Islet precursor cell (in vitro differentiated cells): Measurements from ENCODE around the gene FSTL4.
"Not testable (repeated sequence)": the region's sequence is repeated elsewhere in the genome, so short reads cannot be mapped to it uniquely, and the experiment has no call there.

Experiments
- DNase-seq: peaks from one replicate; pipeline ENCODE4 v3.0.0-alpha.2; 2018

Gene FSTL4

DNA sequence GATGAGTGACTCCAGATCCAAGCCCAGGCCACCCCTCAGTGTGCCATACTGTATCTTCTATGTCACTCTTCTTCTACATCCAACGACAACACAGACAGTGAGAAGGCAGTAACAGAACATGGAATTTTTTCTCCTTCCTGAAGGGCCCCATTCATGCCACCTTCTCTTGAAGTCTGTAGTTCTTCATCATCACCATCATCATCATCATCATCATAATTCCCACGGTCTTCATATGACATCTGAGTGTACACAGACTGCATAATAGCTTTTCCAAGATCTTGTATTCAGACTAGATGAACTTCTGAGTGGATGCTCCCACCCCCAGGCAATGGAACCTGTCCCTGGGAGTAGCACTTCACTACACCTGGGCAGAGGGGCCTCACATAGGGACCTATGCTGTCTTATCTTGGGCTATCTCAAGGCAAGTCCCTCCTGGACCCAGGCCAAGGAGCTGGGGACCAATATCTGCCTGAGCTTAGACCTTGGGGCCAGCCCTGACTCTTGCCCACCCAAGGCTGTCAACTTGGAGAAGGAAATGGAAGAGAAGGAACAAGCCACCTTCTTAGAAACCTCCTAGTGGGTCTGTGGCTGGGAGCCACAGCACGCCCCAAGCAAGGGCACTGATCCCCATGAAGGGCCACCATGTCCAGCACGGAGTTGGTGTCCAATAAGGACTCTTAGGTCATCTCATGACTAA, 159.1 kb downstream of the FSTL4 start:
- DNase-seq = no peak

DNA sequence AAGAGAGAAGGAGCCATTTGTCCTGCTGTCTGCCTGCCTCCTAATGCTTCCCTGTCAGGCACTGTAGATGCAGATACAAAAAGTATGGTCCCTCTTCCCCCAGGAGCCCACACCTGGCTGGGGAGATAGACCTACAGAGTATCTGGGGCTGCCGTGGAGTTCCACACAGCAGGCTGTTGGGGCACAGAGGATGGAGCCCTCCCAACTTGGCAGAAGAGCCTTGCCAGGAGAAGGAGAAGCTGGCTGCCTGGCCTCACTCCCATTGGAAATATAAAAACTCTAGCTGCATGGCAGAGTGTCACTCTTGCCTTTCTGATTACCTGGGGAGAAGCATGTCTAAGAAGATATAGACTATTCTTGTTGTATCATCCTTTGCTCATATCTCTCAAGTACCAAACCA, 160.4 kb downstream of the FSTL4 start:
- no peak for DNase-seq

DNA sequence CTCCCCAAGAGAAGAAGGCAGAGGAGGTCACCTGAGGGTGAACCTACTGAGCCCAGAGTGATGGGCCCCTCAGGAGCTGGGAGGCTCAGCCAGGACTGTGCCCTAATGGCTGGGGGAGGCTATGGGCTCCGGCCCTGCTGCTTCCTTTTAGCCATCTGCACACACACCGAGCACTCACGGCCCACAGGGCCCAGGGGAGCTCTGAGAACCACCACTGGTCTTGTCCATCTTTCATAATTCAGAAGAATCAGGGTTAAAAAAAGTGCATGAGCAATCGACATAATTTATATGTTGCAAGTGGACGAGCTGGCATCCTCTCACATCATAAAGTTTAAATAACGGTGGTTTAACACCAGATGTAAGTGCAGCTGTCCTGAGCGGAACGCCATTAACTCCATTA, 162.1 kb downstream of the FSTL4 start:
- no peak for DNase-seq

DNA sequence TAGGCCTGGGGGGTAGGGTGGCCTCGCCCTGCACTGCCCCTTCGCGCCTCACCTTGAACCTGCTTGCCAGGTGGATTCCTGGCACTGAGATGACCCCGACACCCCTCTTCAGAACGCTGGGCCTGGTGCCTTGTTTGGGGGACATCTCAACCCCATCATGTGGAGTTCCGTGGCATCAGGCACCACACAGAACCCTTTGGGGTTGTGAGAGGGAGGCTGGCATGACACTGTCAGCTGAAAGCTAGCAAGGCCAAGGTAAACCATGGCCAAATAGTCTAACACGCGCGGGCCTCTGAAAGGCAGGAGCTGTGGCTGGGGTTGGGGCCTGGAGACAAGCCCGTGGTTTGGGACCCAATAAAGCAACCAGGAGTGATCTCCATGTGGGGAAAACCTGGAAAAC, 163.2 kb downstream of the FSTL4 start:
- no peak for DNase-seq

DNA sequence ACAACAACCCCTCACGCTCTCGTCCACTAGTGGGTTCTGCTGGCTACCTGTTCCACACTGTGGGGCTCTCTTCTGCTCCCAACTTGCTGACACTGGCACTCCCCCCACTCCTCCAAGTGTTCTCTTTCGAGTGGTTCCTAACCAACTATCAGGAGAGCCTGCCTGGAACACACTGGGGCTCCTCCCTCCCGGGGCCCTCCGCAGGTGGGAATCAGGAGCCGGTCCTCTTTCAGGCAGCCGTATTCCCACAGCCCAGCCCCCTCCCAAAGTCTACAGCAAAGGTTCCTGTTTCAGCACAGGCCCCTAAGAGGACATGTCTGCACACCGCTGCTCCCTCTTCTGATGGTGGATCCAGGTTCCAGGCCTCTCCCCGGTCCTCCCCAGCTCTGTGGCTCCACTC, 165.9 kb downstream of the FSTL4 start:
- DNase-seq = no peak

DNA sequence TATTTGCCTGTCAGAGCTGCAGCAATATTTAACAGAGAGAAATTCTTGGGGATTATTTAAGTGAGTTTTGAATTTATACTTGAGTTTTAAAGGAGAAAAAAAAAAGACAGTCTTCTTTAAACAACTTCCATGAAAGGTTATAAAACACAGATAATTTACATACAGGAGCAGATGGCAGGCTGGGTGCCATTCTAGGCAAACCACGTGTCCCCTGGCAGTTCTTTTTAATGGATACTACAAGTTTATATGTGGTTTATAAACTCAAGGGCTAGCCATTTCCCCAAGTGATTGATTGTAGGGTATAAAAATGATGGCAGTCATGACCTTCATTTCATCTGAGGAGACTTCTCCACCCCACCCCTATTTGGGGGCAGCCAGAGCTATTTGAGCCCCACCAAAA, 166.6 kb downstream of the FSTL4 start:
- DNase-seq = no peak

DNA sequence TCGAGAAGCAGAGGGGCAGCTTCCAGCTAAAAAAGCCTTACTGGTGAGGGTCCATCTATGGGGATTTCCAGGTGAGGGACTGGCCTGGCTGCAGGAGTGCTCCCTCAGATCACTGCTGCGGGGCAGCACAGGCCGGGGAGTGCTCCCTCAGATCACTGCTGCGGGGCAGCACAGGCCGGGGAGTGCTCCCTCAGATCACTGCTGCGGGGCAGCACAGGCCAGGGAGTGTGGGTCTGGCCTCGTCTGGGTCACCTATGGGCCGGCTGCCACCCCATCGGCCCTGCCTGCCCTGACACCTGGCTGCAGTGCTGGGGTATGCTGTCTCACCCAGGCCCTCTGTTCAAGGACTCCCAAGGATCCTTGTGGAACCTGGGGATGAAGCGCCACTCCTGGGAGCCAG, 167.1 kb downstream of the FSTL4 start:
- DNase-seq = not testable (repeated sequence)

DNA sequence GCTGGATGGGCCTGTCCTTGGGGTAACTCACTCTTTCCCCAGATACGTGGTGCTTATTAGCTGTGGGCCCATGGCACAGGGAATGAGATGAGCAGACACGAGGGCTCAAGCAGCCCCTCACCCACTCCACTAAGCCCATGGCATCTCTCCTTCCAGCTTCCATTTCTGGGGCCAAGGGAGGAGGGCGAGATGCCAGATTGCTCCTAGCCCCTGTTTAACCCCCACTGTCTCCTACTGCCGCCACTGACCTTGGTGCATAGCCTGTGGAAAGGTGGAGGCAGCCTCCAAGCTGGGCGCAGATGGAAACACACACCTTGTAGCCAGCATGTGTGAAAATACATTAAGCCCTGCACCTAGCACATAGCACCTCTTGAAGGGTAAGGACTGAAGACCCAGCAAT, 167.6 kb downstream of the FSTL4 start:
- no peak for DNase-seq

DNA sequence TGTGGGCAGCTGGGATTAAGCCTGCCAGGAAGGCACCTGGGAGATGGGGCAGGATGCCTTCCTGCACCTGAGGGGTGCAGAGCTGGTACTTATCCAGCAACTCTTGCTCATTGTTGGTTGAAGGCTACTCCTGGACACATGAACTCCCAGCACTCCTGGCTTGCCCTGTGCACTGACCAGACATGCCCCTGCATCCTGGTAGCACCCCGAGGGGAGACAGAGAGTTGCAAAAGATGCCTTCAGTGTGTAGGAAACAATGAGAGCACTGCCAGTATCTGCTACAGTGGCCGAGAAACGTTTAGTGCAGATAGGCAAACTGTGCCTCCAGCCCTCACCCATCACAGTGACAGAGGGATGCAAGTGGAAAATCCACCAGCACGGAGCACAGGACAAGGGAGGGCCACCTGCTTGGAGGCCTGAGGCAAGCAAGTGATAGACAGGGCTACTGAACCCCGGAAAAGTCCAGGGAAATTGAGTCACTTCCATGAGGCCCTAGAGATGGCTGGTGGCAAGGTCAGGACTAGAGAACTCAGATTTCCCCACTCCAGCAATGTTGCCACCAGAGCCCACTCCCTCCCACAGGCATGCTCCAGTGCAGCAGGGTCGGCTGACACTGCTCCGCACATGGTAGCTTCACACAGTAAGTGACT, 171.1 kb downstream of the FSTL4 start:
- DNase-seq = peak; percentile 41

DNA sequence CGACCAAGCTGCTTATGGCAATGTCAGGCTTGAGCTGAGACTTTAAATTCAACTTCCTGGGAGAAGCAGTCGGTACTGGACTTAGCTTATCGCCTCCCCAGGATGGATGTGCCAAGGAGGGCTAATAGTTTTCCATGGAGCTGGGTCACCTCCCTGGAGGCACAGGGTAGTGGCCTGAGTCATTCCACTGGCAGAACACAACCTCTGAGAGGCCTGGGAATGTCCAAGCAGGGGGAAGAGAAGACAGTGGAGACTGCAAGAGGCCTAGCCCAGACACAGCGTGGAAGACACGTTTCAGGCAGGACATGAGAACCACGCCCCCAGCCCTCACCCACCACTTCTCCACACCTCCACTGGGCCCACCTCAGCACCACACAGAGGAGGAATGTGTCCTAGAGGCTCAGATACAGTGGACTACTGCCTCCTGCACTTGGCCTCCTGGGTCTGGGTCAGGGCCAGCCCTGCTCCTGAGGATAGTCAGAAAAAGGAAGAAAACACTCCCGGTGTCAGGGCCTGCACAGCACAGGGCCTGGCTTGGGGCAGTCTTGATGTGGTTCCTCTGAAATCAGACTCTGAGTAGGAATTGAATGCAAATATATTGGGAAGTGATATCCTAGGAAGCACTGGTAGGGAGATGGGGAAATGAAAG, 171.8 kb downstream of the FSTL4 start:
- peak; percentile 49 for DNase-seq

DNA sequence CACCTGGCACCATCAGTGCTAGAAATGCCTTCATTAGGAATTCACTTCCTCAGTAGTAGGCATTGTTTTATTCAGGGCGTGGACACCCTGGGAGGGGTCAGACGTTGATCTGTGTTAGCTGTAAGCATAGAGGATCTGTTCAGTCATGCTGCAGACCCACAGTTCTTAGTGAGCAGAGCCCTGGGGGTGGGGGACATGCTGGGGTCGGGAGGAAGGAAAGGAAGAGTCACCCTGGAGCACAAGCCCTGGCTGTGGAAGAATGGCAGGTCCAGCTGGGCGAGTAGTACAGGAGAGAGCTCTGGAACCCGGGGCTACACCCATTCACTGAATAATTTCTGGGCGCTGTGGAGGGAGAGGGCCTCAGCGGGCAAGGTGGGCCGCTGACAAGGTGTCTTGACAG, 172.5 kb downstream of the FSTL4 start:
- DNase-seq = peak; percentile 28

DNA sequence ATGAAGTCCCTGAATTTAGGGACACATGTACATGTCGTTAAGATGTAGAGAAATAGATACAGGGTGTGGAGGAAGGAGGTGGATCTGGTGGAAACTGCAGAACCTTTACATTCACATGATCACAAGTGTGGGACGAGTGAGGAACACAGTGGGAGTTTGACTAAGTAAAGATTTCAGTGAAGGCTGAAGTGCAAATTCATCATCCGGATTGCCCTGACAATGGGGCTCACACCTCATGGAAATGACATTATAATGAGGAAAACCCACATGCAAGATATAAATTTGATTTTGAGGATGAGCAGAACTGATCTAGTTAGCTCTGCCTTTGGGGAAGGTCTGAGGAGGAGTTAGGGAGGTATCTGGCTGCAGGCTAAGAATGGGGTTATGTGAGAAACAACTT, 173.9 kb downstream of the FSTL4 start:
- no peak for DNase-seq

DNA sequence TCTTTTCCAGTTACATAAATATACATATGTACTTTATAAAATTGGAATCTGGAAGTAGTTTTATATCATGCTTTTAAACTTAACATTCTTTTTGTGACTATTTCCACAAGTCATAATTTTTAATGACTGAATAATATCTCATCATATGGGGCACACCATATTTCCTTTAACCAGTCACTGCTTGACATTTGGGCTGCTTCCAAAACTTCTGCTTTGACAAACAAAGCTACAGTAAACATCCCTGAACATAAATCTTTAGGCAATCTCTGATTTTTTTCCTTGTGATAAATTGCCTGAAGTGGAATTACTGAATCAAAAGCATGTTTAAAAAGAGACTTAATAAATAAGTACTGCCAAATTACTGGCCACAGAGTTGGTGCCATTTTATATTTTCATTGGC, 178.0 kb downstream of the FSTL4 start:
- DNase-seq = no peak

DNA sequence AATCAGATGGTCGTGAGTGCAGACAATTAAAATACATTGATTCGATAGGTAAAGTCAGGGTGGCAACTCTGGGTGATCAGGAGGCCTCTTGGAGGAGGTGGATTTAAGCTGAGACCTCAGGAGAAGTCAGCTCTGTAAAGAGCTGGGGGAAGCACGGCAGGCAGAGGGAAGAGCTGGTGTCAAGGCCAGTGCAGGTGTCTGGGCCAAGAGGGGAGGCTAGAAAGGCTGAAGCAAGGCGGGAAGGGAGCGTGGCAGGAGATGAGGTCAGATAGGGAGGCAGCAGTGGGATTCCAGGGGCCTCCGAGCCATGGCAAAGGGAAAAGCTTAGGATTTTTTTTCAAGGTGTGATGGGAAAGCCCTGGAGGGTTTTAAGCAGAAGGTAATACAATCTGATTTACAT, 178.7 kb downstream of the FSTL4 start:
- peak; percentile 29 for DNase-seq

DNA sequence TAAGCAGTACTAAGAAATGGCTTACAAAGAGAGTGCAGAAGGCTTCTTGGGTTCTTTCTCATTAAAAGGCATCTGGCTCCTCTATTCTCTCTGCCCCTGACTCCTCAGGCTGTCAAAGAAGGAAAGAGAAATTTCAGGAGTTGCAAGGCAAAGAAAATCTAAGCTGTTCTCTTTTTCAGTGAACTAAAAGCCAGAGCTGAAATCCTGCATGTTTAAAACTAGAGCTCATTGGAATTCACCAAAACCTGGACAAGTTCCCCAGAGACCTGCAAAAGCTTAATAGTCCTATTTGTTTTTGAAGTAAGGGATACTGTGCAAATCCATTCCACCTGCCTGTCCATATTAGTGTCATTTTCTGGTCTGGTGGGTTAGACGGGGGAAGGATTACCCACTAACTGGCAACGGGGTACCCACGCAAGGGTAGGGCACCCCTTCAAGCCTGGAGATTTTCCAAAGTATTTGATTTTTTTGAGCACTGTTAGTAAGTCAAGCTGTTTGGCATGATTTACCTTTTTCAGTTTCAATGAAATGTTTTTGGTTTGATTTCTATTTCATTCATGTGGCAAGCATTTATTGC, 179.3 kb downstream of the FSTL4 start:
- DNase-seq = no peak

DNA sequence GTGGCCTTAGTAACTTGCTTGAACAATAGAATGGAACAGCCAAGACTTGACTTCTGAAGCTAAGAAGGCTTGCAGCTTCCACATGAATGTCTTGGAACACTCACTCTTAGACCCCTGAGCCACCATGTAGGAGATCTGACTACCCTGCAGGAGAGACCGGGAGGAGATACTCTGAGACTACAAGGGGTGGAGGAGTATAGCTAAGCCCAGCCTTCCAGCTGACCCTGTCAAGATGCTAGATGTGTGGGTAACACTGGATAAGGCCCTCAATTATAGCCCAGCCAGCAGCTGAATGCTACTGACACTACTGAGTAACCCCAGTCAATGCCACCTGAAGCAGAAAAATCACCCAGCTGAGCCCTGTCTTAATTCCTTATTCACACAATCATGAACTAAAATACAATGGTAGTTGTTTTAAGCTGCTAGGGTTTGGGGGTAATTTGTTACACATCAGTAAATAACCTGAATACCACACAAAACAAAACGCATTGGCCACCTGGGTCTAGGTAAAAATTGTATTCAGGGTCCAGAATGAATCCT, 180.9 kb downstream of the FSTL4 start:
- no peak for DNase-seq

DNA sequence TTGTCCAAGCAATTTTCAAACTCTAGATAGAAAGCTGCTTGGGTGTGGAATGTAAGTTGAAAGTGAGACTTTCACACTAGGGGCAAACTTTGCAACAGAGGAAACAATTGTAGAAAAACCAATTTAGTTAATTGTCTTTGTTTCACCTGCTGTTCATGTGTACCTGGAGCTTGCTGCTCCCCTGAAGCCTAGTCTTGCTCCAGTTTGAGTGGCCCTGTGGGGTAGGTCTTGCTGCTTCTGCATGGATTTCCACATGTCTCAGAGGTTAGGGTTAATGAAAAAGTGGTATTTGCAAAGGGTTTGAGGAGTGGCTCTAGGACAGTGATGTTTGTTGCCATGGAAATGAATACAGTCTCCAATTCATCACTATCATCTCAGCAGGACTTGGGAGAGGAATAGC, 182.2 kb downstream of the FSTL4 start:
- DNase-seq = peak; percentile 30

DNA sequence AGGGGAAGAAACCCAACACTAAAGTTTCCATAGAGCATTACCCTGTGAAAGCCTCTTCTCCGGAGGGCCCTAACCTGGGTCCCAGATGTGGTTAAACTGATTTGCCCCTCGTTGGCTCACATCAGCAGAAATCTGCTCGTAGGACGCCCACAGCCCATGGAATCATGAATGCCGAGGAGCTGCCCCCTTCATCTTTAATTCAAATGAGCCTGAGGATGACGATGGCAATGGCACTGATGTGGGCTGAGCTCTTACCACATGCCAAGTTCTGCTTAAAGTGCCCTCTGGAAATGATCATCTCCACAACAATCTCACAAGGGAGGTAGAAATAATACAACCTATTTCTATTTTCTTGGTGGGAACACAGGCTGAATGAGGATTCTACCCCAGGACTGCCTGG, 183.3 kb downstream of the FSTL4 start:
- no peak for DNase-seq

DNA sequence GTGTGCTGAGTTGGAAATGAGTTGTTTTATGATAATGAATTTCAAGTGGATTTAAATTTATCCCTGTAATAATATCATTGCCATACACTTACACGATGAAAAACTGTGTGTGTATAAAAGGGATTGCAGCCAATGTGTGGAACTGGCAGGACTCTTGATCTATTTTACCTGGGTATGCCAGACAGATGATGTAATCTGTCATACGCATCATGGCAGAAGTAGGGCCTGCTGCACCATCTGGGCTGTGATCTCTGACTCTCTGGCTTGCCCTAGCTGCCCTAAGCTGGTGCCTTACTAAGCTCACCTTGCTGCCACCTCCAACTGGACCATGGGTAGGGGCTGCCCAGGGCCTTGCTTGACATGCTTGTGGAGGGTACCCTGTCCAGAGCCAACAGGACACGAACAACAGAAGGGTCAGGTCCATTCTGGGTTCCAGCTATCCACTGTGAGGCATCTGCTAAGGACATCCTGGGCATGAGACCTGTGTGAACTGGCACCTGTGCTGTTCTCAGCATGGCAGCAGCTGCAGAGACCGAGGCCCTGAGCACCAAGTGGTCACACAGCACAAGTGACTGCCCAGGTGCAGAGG, 184.2 kb downstream of the FSTL4 start:
- peak; percentile 38 for DNase-seq

DNA sequence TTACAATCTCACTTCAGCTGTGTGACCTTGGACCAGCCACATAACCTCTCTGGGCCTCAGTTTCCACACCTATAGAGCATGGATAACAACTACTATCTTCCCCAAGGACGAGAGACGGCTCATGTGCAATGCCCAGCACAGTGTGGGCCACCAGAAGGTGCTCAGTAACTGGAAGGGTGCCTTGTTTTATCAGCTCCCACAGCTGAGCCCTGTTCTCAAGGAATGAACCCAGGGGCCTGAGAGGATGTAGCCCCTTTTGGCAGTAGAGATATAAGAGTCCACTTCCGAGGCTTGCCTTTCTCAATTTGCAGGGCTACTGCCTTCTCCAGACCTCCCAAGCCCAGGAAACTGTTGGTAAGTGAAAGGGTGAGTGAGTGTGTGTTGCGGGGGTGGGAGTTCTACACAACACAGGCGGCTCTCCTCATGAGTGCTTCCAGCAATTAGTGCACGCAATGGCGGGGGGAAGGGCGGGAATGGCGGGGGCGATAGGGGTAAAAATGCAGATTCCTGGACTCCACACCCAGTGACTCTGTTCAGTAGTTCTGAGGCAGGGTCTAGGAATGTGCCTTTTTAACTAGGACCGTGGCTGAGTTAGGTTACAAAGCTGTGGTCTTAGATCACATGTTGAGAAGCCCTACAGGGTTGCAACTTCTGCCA, 185.1 kb downstream of the FSTL4 start:
- DNase-seq = peak; percentile 90

DNA sequence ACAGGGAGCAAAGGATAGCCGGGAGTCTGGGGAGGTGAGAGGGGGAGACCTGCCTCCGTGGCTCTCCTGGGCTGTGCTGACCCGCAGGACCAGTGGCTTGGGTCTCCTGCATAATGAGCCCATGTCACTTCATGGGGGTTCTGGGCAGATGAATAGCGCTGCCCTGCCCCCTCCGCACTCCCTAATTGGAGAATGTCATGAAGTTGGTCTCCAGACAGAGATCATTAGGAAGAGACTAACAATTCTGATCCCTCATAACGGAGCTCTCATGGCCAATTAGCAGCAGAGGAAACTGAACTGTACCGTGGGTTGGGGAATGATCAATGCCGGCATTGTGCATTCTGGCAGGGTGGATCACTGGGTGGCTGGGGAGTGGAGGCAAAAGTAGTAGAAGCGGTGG, 186.1 kb downstream of the FSTL4 start:
- peak; percentile 53 for DNase-seq

DNA sequence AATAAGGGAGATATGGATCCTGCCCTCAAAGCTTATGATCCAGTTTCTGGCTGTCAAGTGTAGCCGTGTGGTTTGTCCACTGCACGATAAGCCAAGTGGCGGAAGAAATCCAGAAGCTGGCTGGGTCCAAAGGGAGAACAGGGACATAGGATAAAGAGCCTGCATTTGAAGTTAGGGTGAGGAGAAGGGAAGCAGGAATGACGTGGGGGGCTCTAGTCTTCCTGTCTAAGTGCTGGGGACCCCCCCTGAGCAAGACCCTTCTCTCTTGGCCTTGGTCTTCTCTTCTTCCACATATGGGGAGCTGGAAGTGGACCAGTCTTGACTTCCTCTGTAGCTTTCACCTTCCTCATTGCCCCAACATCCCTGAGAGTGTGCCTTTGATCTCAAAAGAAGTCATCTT, 186.6 kb downstream of the FSTL4 start:
- no peak for DNase-seq

DNA sequence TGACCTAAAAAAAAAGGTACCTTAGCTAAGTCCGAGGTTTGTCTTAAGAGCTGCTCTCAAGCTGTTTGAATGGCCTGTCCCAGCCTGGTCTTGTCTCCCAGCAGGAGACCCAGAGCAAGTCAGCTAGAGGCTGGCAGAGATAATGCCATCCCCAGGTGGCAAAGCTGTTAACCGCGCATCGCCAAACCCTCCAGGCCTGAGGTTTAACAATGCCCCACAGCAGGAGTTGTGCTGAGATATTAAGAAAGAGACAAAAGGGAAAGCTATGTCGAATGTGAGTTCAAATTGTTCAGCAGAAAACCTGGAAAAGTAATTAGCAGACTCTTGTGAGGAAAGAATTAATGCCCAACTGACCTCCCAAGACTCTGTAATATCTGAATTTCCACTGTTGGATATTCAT, 187.1 kb downstream of the FSTL4 start:
- DNase-seq = peak; percentile 40
